DMS 273 treated with DMSO at 0.1 percent for 48 hours (cell line): Measurements from ENCODE around the gene MBNL2.

Source experiments
- DNase-seq: peaks from one replicate; lab custom pipeline; 2025; lab: John Stamatoyannopoulos, UW

The MBNL2 gene

DNA sequence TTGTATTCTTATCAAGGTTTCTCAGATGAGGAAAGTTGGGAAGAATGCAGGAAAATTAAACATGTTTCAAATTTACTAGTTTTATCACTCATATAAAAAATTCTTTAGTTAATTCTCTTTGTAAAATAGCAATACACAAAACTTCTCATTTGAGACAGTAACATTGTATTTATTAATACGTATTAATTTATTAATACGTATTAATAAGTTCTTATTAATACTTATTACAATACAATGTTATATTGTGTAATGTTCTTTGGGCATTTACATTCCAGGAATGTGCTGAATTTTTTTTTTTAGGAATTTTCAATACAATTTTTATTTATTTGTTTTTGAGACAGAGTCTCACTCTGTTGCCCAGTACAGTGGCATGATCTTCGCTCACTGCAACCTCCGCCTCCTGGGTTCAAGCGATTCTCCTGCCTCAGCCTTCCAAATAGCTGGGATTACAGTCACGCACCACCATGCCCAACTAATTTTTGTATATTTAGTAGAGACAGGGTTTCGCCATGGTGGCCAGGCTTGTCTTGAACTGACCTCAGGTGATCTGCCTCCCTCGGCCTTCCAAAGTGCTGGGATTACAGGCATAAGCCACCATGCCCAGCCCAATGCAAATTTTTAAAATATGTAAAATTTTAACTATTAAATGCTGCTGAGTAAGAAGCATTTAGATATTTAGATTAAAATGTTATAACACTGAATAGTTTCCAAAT lies 31.6 kb downstream of the MBNL2 start:
- no peak for DNase-seq

DNA sequence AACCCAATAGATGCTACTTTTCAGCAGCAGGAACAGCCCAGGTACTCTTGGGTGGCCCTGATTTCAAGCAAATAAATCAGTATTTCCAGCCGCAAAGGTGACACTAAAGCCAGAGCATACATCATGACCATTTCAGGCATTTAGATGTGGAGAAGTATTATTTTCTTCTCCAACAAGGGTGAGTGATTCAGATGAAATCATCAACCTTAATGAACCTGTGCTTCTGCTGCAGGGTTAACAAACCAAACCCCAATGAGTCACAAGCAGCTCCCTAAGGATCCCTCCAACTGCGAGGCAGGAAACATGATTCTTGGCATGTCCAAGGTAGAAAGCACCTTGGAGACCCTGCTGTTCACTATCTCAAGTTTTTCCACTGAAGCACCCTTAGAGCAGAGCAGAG lies 32.7 kb downstream of the MBNL2 start:
- no peak for DNase-seq

DNA sequence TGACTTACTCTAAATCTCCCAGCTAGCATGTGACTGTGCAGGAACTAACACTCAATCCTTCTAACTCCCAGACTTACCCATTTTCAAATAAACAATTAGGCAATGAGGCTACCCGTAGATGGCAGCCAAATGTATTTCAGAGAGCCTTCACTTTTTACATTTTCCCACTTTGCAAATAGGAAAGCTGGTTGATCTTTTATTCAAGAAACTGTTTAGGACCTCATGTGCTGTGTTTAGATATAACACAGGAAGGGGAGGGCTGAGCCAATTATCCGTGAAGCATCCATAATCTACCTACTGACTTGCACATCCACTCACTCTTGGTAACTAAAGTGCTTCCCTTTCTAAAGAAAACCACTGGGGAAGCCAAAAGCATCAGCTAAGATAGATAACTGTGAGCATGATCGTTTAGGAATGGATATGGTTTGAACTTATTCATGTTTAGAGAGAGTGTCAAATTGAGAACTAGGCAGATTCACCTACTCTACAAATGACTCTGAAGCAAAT lies 33.4 kb downstream of the MBNL2 start:
- no peak for DNase-seq

DNA sequence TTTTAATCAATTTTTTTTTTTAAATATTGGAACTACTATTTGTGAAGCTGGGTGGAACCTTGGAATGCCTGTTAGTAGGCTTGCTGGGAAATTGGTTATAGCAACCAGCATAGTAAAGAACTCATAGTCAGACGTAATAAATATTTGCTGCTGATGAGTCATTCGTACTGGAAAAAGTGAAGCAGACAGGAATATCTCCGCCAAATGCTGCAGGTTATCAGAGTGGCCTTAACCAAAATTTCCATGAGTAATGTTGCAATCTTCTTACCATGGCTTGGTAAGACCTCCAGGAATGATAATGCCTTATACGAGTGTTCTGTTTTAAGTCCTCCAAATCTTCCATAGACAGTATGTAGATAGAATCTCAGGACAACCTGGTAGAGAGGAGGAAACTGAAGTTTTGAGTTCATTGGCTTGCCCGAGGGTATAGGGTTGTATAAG lies 34.2 kb downstream of the MBNL2 start:
- no peak for DNase-seq

DNA sequence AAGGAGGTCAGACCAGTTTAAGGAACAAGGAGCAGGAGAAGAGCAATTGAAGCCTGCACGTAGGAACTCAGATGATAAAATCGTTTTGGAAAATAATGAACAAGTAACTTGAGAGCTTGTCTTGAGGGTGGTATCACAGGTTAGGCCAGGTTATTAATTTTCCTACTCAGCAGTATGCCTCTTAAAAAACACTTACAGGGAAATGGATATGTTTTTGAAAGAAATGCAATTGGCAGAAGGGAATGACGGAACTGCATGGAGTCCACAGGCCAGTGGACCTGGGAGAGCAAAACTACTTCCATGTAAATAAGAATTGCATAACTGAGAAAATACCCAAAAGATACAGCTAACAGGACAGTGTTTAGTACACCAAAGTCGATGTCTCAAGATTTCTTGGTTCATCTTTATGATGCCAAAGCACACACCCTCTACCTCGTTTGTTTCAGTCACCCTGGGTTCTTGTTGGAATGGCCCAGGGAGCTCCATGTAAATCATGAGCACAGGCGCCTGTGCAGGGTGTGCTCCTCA lies 35.2 kb downstream of the MBNL2 start:
- DNase-seq: no peak

DNA sequence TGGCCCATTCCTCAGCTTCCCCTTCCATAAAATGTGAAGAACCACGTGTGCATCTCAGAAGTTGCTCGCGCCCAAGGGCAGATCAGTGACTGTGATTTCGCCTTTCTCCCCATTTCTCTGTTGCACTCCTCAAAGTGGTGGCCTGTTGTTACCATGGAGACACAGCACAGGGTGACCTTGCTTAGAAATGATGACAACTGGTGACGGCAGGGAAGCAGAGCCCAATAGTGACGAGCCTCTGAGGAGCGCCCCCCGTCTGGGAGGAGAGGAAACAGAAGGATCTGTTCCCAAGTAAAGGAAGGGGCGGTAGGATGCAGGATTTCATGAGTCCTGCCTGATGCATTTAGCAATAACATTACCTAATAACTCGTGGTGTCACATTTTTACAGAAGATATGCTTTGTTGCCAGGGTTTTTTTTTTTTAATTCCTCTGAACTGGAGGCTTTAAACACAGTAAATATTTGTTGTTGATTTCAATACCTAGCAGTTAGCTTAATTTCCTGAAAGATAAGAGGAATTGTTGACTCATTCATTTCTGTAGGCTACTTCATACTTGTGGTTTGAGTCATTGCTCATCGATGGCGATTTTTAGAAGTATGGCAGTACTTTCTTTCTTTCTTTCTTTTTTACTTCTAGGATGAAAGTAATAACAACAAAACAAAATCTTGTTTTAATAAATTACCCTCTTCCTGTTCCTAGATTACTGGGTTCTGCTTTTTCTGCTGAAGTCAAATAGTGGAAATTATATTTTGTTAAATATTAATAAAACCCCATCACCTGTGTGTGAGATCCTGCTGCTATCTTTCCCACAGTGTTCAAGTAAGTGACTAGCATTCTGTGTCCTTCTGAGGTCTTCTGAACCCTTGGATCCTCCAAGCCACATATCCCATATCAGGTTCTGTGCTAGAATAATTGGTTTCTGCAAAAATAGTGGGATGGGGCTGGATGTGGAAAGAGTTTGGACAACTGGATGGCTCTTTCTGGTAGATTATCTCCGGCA lies 36.0 kb downstream of the MBNL2 start:
- no peak for DNase-seq

DNA sequence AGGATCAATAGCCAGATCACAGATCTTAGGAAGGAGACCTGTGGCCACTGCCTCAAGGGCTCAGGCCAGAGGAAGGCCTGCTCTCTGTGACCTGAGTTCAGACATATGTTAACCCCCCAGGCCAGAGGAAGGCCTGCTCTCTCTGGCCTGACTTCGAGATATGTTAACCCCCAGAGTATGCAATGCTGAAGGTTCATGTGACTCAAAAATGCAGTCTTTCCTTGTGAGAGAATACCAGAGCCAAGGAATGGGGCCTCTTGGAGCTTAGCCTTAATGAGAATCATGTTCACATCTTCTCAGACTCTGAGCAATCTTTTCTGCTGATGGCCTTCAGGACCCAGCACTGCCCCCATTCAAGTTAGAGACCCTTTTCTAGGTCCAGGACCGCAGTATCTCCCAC lies 36.7 kb downstream of the MBNL2 start:
- DNase-seq: no peak

DNA sequence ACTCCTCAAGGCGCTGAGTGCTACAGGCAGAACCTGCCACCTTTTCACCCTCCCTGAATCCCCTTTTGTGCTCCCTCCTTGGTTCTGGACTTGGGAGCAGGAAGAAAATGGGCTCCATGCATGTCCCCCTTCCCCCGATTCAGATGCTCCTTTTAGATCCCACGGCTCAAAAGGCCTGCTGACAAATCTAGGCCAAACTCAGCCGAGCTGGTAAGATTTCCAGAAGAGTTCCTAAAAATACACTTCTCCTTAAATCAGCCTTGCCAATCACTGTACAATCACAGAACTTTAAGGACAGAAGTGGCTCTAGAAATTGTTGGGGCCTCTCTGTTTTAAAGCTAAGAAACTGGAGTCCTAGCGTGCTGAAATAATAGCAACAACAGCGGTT lies 37.3 kb downstream of the MBNL2 start:
- no peak for DNase-seq

DNA sequence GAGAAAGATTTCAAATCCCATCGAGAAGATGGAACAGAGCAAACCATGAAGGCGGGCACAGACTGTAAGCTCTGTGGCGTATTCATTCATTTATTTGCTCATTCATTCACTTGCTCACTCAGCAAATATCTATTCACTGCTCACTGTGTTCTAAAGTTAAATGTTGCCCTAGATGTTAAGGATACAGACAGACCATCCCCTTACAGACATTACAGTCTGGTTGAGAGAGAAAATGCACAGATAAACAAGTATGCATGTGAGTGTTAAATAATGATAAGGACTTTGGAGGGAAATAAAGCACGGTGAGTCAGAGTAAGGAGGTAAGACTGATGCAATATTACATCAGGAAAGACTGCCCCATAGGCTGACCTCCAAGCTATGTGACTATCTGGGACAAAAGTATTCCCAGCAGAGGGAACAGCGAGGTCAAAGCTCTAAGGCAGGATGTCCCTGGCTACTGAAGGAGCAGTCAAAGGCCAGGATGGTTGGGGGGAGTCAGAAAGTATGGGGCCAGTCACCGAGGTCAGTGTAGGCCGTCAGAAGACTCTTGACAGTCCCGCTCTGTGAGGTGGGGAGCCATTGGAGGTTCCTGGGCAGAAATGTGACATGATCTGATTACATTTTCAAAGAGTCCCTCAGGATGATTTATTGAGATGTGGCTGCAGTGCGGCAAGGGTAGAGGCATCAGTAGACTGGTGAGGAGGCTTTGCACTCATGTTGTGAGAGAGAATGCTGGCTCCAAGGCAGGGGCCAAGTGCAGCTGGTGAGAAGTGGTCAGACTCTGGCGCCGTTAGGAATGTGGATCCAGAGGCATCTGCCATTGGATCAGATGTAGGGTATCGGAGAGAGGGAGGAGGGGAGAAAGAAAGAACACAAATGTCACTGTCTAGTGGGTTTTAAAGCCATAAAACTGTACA lies 37.9 kb downstream of the MBNL2 start:
- DNase-seq: no peak

DNA sequence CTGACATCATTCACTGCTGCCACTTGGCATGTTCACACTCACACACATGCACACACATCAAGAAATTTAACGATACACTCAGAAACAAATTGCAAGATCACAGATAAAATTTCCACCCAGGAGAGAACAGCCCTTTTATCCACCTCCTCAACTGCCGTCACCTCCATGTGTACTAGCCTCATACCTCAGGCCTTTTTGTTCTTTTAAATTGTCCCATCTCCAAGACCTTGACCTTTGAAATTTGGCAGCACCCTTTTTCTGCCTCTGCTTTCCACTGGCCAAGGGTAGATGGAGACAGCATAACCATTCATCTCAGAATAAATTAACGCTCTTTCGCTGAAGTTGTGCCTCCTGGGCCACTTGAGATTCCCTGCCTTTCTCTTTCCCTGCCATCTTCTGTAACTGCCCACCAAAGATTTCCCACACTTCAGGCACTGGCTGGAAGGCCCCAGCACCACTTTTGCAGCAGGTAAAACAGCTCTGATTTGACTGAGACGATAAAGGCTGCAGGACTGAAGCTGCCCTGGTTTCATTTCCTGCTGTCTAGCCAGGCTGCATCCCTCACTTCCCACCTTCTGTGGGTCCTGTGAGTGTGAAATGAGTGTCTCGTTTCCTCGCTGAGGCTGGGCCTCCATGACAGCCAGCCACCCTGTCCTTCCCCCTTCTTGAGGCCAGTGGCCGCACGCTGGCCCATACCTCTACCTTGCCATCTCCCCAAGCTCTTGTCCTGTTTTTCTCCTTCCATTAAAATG lies 39.3 kb downstream of the MBNL2 start:
- DNase-seq: no peak

DNA sequence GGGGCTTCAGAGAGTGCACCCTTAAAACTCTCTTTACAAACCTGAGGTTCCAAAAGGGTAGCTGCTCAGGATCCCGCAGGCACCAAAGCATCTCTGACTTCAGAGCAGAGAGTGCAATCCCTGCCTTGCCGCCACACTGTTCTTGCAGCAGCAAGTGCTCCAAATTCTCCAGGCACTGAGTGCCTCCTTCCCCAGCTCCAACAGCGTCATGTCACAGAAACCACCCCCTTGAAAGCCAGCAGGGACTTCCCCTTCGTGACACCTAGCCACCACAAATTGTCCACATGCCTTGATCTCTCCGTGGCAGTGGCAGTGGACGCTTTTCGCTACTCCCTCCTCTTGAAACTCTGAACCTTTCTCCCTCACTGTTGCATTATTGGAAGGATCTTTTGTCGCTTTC lies 39.9 kb downstream of the MBNL2 start:
- no peak for DNase-seq

DNA sequence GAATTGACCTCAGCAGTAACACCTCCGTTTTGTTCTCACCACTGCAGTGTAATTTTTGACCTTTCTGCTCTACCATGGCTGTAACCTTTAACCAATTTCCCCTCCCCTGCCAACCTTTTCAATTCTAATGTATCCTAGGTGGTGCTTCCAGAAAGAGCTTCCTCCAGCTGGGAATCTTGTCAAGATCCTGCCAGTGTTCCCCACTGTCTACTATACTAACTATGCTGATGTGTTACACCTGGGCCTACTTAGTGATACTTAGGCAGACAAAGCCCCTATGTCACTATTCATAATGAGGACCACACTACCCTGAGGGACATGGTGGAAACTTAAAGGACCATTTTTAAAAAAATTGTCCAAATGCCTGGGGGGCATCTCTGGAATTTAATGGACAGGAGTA lies 41.0 kb downstream of the MBNL2 start:
- DNase-seq: no peak

DNA sequence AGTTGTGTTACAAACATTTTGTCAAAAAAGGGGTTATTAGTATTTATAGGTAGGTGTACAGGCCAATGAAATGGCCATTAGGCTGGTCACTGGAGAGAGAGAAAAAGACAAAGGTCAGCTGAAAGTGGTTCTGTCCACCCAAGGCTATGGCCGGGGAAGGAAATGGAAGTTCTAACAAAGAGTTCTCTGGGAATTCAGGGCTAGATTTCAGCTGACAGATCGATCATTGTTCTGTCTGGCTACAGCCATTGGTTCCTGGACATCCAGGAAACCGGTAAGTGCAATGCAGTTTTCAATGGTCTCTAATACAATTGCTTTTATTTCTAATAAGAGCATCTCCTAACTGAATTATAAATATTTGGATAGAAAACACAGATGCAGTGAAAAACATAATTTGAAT lies 42.5 kb downstream of the MBNL2 start:
- no peak for DNase-seq

DNA sequence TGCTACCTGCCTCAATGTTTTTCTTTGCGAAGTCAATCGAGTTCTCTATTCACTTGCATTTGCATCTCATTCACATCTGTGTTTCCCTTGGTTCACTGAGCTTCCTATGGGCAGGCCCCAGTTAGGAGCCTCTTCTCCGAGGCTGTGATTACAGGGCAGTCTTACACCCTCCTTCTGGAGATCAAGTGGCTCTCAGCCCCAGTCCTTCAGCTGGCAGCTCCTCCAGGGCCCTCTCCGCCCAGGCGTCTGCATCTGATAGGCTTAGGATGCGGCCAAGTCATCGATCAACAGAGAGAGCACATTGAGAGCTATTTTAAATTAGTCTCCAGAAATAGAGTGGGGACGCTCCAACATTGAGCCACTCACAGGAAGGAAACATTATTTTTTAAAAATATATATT lies 44.2 kb downstream of the MBNL2 start:
- DNase-seq: no peak

DNA sequence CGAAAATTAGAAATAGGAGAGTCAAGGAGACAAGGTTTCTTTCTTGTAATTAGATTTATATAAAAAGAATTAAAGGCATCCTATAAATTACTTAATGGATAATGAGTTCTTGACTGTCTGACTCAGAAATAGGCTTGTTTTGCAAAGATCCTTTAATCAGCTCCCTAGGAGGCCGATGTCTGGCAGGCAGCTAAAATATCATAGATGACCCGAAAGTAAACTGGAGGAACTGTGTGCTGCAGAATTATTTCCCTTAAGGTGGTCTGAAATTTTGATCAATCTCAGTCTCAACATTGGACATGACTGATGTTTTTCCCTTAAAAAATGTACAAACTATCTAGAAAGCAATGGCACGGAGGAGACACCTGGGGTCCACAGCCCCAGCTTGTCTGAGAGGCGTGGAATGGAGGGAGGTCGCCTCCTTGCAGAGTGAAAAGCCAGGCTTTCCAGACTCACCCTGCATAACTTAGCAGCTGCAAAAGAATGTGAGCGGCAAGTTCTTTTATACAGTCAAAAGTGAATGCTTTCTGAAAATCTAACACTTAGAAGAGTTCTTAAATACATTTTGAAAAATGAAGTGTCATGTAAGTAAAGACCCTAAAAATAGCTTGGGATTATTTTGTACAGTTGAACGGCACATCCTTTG lies 44.8 kb downstream of the MBNL2 start:
- no peak for DNase-seq

DNA sequence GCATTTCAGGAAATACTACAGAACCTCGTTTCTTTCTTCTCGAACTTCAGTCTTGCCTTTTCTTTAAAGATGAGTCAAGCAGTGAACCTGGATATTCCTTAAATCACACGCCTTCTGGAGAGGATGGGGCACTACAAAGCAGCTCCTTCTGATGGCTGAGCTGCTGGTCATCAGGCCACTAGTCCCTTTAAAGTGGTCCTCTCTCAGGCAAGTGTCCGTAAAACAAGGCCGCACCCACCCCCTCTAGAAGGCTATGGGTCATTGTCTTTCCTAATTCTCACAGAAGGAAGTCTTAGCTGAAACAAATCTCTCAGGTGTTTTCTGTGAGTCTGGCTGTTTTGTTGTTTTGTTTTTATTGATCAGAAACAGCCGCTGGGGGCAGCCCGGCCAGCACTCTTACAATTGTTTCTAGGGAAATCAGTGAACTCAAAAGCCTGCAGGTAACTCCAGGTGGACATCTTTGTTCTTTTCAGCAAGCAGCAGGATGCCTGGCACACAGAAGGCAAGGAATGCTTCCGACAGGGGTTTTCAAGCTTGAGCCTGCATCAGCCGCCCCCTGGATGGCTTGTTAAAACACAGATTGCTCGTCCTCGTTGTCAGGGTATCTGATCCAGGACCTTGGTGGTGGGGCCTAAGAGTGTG lies 45.4 kb downstream of the MBNL2 start:
- no peak for DNase-seq

DNA sequence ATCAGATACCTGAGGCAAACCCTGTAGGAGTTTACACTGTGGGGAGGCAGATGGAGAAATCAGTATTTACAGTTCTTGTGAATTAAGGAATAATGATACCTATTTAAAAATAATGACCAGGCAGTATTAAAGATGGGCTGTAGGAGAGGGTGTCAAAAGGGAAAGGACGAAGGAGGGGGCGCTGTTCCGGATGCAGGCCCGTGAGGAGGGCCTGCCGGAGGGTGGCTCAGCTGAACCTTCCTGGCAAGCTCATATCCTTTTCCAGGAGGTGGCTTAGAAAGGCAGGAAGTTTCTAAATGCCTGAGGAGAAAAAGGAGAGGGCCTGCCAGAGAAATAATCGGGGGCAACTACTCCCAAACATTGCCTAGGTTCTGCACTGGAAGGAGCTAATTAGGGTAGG lies 46.6 kb downstream of the MBNL2 start:
- DNase-seq: no peak

DNA sequence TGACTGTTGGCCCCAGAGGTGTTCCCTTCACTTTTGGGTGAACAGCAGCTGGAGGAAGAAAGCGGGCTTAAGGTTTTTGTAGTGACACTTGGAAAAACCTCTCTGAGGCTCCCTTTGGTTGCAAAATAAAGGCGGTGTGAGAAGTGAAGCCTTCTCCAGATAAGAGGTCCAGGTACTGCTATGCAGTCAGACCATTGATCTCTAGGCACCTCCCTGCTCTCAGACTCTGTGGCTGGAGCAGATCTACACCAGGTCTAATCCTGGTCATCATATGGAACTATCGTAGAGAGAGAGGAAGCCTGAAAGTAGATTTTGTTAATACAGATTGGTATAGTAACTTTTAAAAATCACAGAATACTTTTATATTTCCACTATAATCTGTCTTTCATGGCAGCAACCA lies 47.5 kb downstream of the MBNL2 start:
- no peak for DNase-seq

DNA sequence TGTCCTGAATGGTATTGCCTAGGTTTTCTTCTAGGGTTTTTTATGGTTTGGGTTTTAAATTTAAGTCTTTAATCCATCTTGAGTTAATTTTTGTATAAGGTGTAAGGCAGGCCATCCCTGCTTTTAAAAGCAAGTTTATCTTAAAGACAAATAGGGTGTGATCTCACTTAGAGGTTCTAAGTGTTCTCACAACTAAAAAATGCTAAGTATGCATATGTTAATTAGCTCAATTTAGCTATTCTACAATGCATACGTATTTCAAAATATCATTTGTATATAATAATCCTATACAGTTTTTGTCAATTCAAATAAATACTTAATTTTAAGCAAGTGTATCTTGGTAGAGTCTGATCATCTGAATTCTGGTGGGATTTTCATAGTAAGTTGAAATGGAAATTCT lies 50.4 kb downstream of the MBNL2 start:
- no peak for DNase-seq

DNA sequence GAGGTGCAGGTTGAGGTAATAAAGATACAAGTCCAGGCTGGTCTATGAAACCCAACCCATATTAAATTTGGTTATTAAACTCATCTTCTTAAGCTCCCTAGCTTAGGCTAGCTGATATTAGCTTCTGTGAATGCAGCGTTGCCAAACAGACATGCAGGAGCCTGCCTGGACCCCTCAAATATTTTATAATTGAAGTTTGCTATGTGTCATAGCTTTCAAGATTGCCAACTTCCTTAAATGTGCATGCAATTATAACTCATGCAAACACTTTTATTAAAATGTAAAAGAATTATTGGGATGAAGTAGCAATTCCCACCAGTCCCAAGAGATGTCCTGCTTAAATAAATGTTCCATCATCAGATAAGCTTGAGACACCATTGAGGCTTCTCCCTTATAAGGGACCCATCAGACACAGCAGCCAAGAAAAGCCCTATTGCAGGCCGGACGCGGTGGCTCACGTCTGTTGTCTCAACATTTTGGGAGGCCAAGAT lies 51.3 kb downstream of the MBNL2 start:
- DNase-seq: no peak
